K562 (cell line): ENCODE measurements around the gene CNOT11. TPM values are rescaled to one million over a fixed set of nuclear protein-coding genes. Genes with fewer than 3 reads are reported as not detected.

Source experiments
- CCNT2 ChIP-seq: IDR thresholded peaks from 2 replicates; pipeline ENCODE4 v1.6.1; 2011; ENCODE audit warnings: borderline replicate concordance, low read depth, mild to moderate bottlenecking, moderate library complexity, mixed read lengths, low read length; ENCODE audit not compliant: insufficient read length; ENCODE audit errors: extremely low read depth
- EGR1 ChIP-seq: fragments of 450-650 bp; conservative IDR thresholded peaks from 2 replicates; pipeline ENCODE4 v1.6.1; 2017; ENCODE audit warnings: mild to moderate bottlenecking
- ELF2 ChIP-seq: fragments of 250-450 bp; sonication (Bioruptor Pico); IDR thresholded peaks from 2 replicates; pipeline ENCODE4 v1.5.0; 2021; ENCODE audit warnings: mild to moderate bottlenecking
- ESRRA ChIP-seq: fragments of 450-650 bp; IDR thresholded peaks from 2 replicates; pipeline ENCODE4 v1.6.1; 2014; ENCODE audit warnings: low read depth, mild to moderate bottlenecking, moderate library complexity, borderline replicate concordance
- FUS ChIP-seq: fragments of 200-400 bp; formaldehyde crosslinking; optimal IDR thresholded peaks from 2 replicates; pipeline ENCODE3; 2017; ENCODE audit warnings: low read depth, low read length
- KDM5B ChIP-seq: fragments of 200-600 bp; sonication (generic); IDR thresholded peaks from 2 replicates; pipeline ENCODE4 v1.6.1; 2012; ENCODE audit warnings: low read depth, mild to moderate bottlenecking, moderate library complexity, low read length, control low read depth, inconsistent platforms; ENCODE audit not compliant: insufficient replicate concordance
- MEF2D ChIP-seq: conservative IDR thresholded peaks from 2 replicates; pipeline ENCODE4 v1.6.1; 2016; ENCODE audit warnings: low read depth, missing genetic modification characterization, missing compliant biosample characterization
- MIER1 ChIP-seq: fragments of 450-650 bp; IDR thresholded peaks from 2 replicates; pipeline ENCODE4 v1.6.1; 2016; ENCODE audit warnings: antibody characterized with exemption, mild to moderate bottlenecking, low read depth
- MTA2 ChIP-seq: fragments of 450-650 bp; IDR thresholded peaks from 2 replicates; pipeline ENCODE4 v1.6.1; 2016; ENCODE audit warnings: low read depth
- NELFE ChIP-seq: IDR thresholded peaks from 2 replicates; pipeline ENCODE4 v1.6.1; 2011; ENCODE audit warnings: mild to moderate bottlenecking; ENCODE audit not compliant: insufficient read depth, insufficient read length
- NFATC3 ChIP-seq: fragments of 450-650 bp; IDR thresholded peaks from 2 replicates; pipeline ENCODE4 v1.6.1; 2017; ENCODE audit warnings: mild to moderate bottlenecking
- NR3C1 ChIP-seq: sonication (generic); formaldehyde crosslinking; IDR thresholded peaks from 2 replicates; pipeline ENCODE4 v1.8.1; 2022; ENCODE audit warnings: missing genetic modification reagents
- PHTF2 ChIP-seq: fragments of 250-450 bp; sonication (Bioruptor Pico); IDR thresholded peaks from 2 replicates; pipeline ENCODE4 v1.5.0; 2021; ENCODE audit warnings: mild to moderate bottlenecking
- RBM22 ChIP-seq: fragments of 200-400 bp; formaldehyde crosslinking; IDR thresholded peaks from 2 replicates; pipeline ENCODE4 v1.6.1; 2018; ENCODE audit warnings: low read length, low read depth; ENCODE audit not compliant: poor library complexity, severe bottlenecking
- RFX1 ChIP-seq: fragments of 450-650 bp; IDR thresholded peaks from 2 replicates; pipeline ENCODE4 v1.6.1; 2016; ENCODE audit warnings: mild to moderate bottlenecking, moderate library complexity
- RFX7 ChIP-seq: fragments of 250-450 bp; sonication (Bioruptor Pico); IDR thresholded peaks from 2 replicates; pipeline ENCODE4 v1.5.1; 2021; ENCODE audit warnings: mild to moderate bottlenecking
- ZFP1 ChIP-seq: fragments of 450-650 bp; formaldehyde crosslinking; IDR thresholded peaks from 2 replicates; pipeline ENCODE4 v1.4.0; 2020; ENCODE audit warnings: mild to moderate bottlenecking, mixed read lengths
- polyA plus RNA-seq, 8 experiments: library from polyadenylated mRNA; depleted of rRNA in 4 of 8; stranded (reverse) in 5 of 8; unstranded in 3 of 8; fragments of >200 nt; fragmentation: Nextera tagmentation in 2 of 8; fragmentation: Illumina TruSeq in 1 of 8; extraction: Ambion mirVana in 2 of 8; extraction: Trizol in 1 of 8; gene quantifications; 2 replicates each; pipeline versions ENCODE4 v1.2.1 to v1.2.3, GENCODE V29; 2011 to 2014; ENCODE audit warnings: inconsistent platforms in 1 of 8, missing spikeins in 1 of 8
- total RNA-seq, 7 experiments: library from RNA; depleted of rRNA in 6 of 7; stranded (reverse); fragments of >200 nt in 6 of 7; fragmentation: Illumina TruSeq in 2 of 7; extraction: Trizol in 2 of 7; gene quantifications; 2 replicates each; pipeline versions ENCODE4 v1.2.1 to v1.2.3, GENCODE V29; 2011 to 2021; ENCODE audit warnings: low replicate concordance in 1 of 7
- TF ChIP-seq, protein P1 (sequence below): sonication (generic); formaldehyde crosslinking; IDR thresholded peaks from 2 replicates; pipeline ENCODE4 v1.8.1; 2023; ENCODE audit warnings: mild to moderate bottlenecking, missing genetic modification reagents, moderate library complexity
- TF ChIP-seq, protein P2 (sequence below): sonication (generic); formaldehyde crosslinking; IDR thresholded peaks from 2 replicates; pipeline ENCODE4 v1.8.0; 2022; ENCODE audit warnings: mild to moderate bottlenecking, missing genetic modification reagents, borderline replicate concordance
- TF ChIP-seq, protein P3 (sequence below): fragments of 450-650 bp; IDR thresholded peaks from one replicate; pipeline ENCODE4 v1.6.1; 2018; ENCODE audit warnings: mild to moderate bottlenecking, moderate library complexity; ENCODE audit not compliant: partially characterized antibody
- TF ChIP-seq, protein P4 (sequence below), 2 experiments: fragments of 250-450 bp in 1 of 2; fragments of 450-650 bp in 1 of 2; sonication (Bioruptor Pico) in 1 of 2; IDR thresholded peaks; 2 replicates each; pipeline versions ENCODE4 v1.6.1 to v1.8.0; 2016 to 2021; ENCODE audit warnings: mild to moderate bottlenecking in 2 of 2, moderate library complexity in 2 of 2, missing compliant biosample characterization in 1 of 2, missing genetic modification characterization in 1 of 2

The CNOT11 gene
- total and polyA plus RNA-seq, 9 of the 15 experiments (the other 6 are each of a cell fraction or from before 2014, with no cell fraction given) = 12.7 to 163 (median 64.2) TPM

DNA sequence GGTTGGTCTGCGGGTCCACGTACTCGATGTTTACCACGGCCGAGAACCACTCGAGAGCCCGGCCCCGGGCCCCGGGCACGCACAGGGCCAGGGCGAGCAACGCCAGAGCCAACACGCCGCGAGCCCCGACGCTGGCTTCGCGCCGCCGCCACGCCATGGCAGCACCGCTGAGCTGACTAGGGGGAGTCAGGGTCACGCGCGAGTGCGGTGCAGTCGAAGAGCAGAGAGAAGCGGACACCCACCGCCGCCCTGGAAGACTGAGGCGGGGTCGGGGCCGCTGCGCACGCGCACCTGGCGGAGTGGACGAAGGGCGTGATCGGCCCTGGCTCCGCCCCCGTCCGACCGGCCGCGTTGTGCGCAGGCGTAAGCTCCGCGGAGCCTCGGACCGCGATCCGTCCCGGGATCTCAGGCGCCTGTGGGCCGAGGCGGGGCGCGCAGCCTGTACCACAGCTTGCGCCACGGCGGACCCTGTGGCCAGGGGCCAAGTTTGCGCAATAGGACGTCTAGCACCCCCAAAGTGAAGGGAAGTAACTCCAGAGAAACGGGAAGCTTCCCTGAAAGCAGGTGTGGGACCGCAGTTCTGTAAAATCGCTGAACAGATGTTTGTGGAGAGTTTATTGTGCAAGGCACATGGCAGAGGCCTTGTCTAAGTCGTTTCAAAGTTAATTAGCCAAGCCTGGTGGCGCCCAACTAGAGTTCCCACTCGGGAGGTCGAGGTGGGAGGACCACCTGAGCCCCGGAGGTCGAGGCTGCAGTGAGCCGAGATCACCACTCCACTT, 55.9 kb downstream of the CNOT11 start, which contains the start of gene RNF149 (continued):
- TF ChIP-seq CCNT2 (peak; percentile 81), RFX7 (no peak), ELF2 (CRISPR knock-in tag) (no peak), ZFP1 (no peak), NELFE (no peak), RBM22 (no peak), RFX1 (no peak), MEF2D (tag) (no peak), MTA2 (no peak), KDM5B (peak; percentile 89), EGR1 (peak; percentile 47), MIER1 (0 out of 2 replicates have a peak, but pooled peaks have one; percentile 55), PHTF2 (no peak), NR3C1 (no peak), ESRRA (peak; percentile 60), NFATC3 (no peak), FUS (no peak)
- TF ChIP-seq, protein P1, sequence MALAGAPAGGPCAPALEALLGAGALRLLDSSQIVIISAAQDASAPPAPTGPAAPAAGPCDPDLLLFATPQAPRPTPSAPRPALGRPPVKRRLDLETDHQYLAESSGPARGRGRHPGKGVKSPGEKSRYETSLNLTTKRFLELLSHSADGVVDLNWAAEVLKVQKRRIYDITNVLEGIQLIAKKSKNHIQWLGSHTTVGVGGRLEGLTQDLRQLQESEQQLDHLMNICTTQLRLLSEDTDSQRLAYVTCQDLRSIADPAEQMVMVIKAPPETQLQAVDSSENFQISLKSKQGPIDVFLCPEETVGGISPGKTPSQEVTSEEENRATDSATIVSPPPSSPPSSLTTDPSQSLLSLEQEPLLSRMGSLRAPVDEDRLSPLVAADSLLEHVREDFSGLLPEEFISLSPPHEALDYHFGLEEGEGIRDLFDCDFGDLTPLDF (CRISPR knock-in tag) = peak; percentile 58
- TF ChIP-seq, protein P2, sequence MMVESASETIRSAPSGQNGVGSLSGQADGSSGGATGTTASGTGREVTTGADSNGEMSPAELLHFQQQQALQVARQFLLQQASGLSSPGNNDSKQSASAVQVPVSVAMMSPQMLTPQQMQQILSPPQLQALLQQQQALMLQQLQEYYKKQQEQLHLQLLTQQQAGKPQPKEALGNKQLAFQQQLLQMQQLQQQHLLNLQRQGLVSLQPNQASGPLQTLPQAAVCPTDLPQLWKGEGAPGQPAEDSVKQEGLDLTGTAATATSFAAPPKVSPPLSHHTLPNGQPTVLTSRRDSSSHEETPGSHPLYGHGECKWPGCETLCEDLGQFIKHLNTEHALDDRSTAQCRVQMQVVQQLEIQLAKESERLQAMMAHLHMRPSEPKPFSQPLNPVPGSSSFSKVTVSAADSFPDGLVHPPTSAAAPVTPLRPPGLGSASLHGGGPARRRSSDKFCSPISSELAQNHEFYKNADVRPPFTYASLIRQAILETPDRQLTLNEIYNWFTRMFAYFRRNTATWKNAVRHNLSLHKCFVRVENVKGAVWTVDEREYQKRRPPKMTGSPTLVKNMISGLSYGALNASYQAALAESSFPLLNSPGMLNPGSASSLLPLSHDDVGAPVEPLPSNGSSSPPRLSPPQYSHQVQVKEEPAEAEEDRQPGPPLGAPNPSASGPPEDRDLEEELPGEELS (CRISPR knock-in tag) = peak; percentile 68; the same call in 1 of the 2 replicates
- TF ChIP-seq, protein P3, sequence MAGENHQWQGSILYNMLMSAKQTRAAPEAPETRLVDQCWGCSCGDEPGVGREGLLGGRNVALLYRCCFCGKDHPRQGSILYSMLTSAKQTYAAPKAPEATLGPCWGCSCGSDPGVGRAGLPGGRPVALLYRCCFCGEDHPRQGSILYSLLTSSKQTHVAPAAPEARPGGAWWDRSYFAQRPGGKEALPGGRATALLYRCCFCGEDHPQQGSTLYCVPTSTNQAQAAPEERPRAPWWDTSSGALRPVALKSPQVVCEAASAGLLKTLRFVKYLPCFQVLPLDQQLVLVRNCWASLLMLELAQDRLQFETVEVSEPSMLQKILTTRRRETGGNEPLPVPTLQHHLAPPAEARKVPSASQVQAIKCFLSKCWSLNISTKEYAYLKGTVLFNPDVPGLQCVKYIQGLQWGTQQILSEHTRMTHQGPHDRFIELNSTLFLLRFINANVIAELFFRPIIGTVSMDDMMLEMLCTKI = no peak
- TF ChIP-seq, protein P4, sequence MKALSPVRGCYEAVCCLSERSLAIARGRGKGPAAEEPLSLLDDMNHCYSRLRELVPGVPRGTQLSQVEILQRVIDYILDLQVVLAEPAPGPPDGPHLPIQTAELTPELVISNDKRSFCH (CRISPR knock-in tag; IDR thresholded peaks at IDR 0.05) = no peak
- TF ChIP-seq, protein P4 (tag; IDR thresholded peaks at IDR 0.05) = no peak; the same call in 1 of the 2 replicates
